ENCODE results near the gene MSH5.
A peak's percentile ranks its signal among the peaks of the same experiment; 100 is the strongest.
"Not testable (repeated sequence)": the region's sequence is repeated elsewhere in the genome, so short reads cannot be mapped to it uniquely, and the experiment has no call there.

The MSH5 gene

GRCh38 chr6:31796993-31797385 is 57.2 kb downstream of the MSH5 start:
- Mint-ChIP-seq H3K36me3 (ENCODE audit: low read depth) (peaks cover 11% of the 10 kb centered on the region), H3K4me1 (ENCODE audit: low read depth) (peaks cover 32% of the 10 kb centered on the region), H3K27me3 (ENCODE audit: low read depth) (no peaks in the 10 kb centered on the region), H3K27ac (peak overlapping the region; percentile 86), H3K4me3 (peak overlapping the region; percentile 43), H3K9me3 (no peaks in the 10 kb centered on the region)

- peaks cover 12% of the 10 kb centered on the region for H3K36me3 Mint-ChIP-seq (ENCODE audit: low read depth)
- peak overlapping the region; percentile 56 for H3K4me3 Mint-ChIP-seq
- peak overlapping the region; percentile 86 for H3K27ac Mint-ChIP-seq
- H3K9me3 Mint-ChIP-seq = no peaks in the 10 kb centered on the region
- H3K27me3 Mint-ChIP-seq (ENCODE audit: low read depth) = no peaks in the 10 kb centered on the region
- H3K4me1 Mint-ChIP-seq (ENCODE audit: low read depth) = peaks cover 33% of the 10 kb centered on the region
These were observed 57.8 kb downstream of the MSH5 start for GRCh38 chr6:31797588-31797987.

GRCh38 chr6:31799781-31800180 is 60.0 kb downstream of the MSH5 start:
- H3K4me3 Mint-ChIP-seq = no peak overlapping the region
- H3K4me1 Mint-ChIP-seq (ENCODE audit: low read depth) = peaks cover 30% of the 10 kb centered on the region
- H3K27me3 Mint-ChIP-seq (ENCODE audit: low read depth) = no peaks in the 10 kb centered on the region
- no peaks in the 10 kb centered on the region for H3K9me3 Mint-ChIP-seq
- peaks cover 16% of the 10 kb centered on the region for H3K36me3 Mint-ChIP-seq (ENCODE audit: low read depth)
- no peak overlapping the region for H3K27ac Mint-ChIP-seq

GRCh38 chr6:31801031-31801927 is 61.5 kb downstream of the MSH5 start:
- not testable (repeated sequence) for H3K27me3 Mint-ChIP-seq (ENCODE audit: low read depth); H3K27ac Mint-ChIP-seq; H3K9me3 Mint-ChIP-seq; H3K4me3 Mint-ChIP-seq
- Mint-ChIP-seq H3K4me1 (ENCODE audit: low read depth) (peaks cover 33% of the 10 kb centered on the region), H3K36me3 (ENCODE audit: low read depth) (peaks cover 17% of the 10 kb centered on the region)

GRCh38 chr6:31805939-31806469 is 66.2 kb downstream of the MSH5 start:
- no peaks in the 10 kb centered on the region for H3K9me3 Mint-ChIP-seq
- H3K27me3 Mint-ChIP-seq (ENCODE audit: low read depth) = no peaks in the 10 kb centered on the region
- peak overlapping the region; percentile 93 for H3K27ac Mint-ChIP-seq
- peaks cover 23% of the 10 kb centered on the region for H3K4me1 Mint-ChIP-seq (ENCODE audit: low read depth)
- H3K36me3 Mint-ChIP-seq (ENCODE audit: low read depth) = peaks cover 31% of the 10 kb centered on the region
- H3K4me3 Mint-ChIP-seq = peak overlapping the region; percentile 95

- H3K36me3 Mint-ChIP-seq (ENCODE audit: low read depth) = peaks cover 33% of the 10 kb centered on the region
- H3K27ac Mint-ChIP-seq = peak within 1 kb of the TSS; percentile 93
- H3K27me3 Mint-ChIP-seq (ENCODE audit: low read depth) = no peaks in the 10 kb centered on the region
These were observed 66.9 kb downstream of the MSH5 start, which contains the start of gene LSM2 for GRCh38 chr6:31806470-31807272. Gene LSM2 (minus strand): TSS chr6:31806966. CDS start chr6:31806757, 209 bp downstream.

GRCh38 chr6:31808599-31808998 is 68.8 kb downstream of the MSH5 start:
- H3K27ac Mint-ChIP-seq; H3K9me3 Mint-ChIP-seq; H3K27me3 Mint-ChIP-seq (ENCODE audit: low read depth); H3K4me3 Mint-ChIP-seq: not testable (repeated sequence)
- Mint-ChIP-seq H3K4me1 (ENCODE audit: low read depth) (peaks cover 29% of the 10 kb centered on the region), H3K36me3 (ENCODE audit: low read depth) (peaks cover 25% of the 10 kb centered on the region)

More at GRCh38 chr6:31806470-31807272, 66.9 kb downstream of the MSH5 start, which contains the start of gene LSM2:
- Mint-ChIP-seq H3K4me1 (ENCODE audit: low read depth) (peaks cover 22% of the 10 kb centered on the region), H3K9me3 (no peaks in the 10 kb centered on the region), H3K4me3 (peak within 1 kb of the TSS; percentile 95)

- Mint-ChIP-seq H3K9me3 (no peaks in the 10 kb centered on the region), H3K4me1 (ENCODE audit: low read depth) (peaks cover 27% of the 10 kb centered on the region), H3K27me3 (ENCODE audit: low read depth) (no peaks in the 10 kb centered on the region), H3K27ac (no peak overlapping the region), H3K36me3 (ENCODE audit: low read depth) (peaks cover 18% of the 10 kb centered on the region), H3K4me3 (no peak overlapping the region)
These were observed 71.8 kb downstream of the MSH5 start for GRCh38 chr6:31811645-31812044.

Data from T-helper 1 cell treated with Interleukin-12 subunit alpha and Interleukin-12 subunit beta and Interleukin-4 antibody, amounts not matched to agents 30 μg/mL and 1 μg/mL, for 36 hours (primary cell).